Osteoblast (primary cell): ENCODE data around the gene BSPH1. TPM values are rescaled to one million over a fixed set of nuclear protein-coding genes. Genes with fewer than 3 reads are reported as not detected.
"Not testable (repeated sequence)": the region's sequence is repeated elsewhere in the genome, so short reads cannot be mapped to it uniquely, and the experiment has no call there.

Source experiments
- DNase-seq: peaks from one replicate; pipeline ENCODE4 v3.0.0; 2011; ENCODE audit warnings: low spot score, mixed read lengths; ENCODE audit not compliant: insufficient read length; ENCODE audit errors: missing footprints
- H2AFZ ChIP-seq: 2 replicates; pipeline ENCODE4 v1.6.0; 2011; ENCODE audit warnings: mild to moderate bottlenecking, low read length
- H3K27ac ChIP-seq: 2 replicates; pipeline ENCODE4 v1.5.1; 2011; ENCODE audit warnings: mild to moderate bottlenecking, low read depth, low read length, moderate library complexity
- H3K27me3 ChIP-seq: 2 replicates; pipeline ENCODE4 v1.6.0; 2012; ENCODE audit warnings: mild to moderate bottlenecking, control low read depth, inconsistent platforms, low read length, moderate library complexity; ENCODE audit not compliant: insufficient read depth
- H3K36me3 ChIP-seq: 2 replicates; pipeline ENCODE4 v1.5.1; 2011; ENCODE audit warnings: mild to moderate bottlenecking, low read length, control low read depth, moderate library complexity; ENCODE audit not compliant: insufficient read depth
- H3K4me1 ChIP-seq: 2 replicates; pipeline ENCODE4 v1.5.1; 2011; ENCODE audit warnings: mild to moderate bottlenecking, low read length, control low read depth, moderate library complexity; ENCODE audit not compliant: insufficient read depth
- H3K4me2 ChIP-seq: 2 replicates; pipeline ENCODE4 v1.6.0; 2011; ENCODE audit warnings: mild to moderate bottlenecking, low read length; ENCODE audit not compliant: insufficient read depth
- H3K4me3 ChIP-seq: fragments of 200-600 bp; sonication (generic); 3 replicates; pipeline ENCODE4 v1.5.1; 2012; ENCODE audit warnings: mild to moderate bottlenecking, low read length, inconsistent platforms; ENCODE audit not compliant: insufficient read depth
- H3K79me2 ChIP-seq: 2 replicates; pipeline ENCODE4 v1.6.0; 2012; ENCODE audit warnings: mild to moderate bottlenecking, low read length, control low read depth, inconsistent platforms; ENCODE audit not compliant: insufficient read depth
- H3K9me3 ChIP-seq: 2 replicates; pipeline ENCODE4 v1.5.1; 2011; ENCODE audit warnings: low read depth, low read length, control low read depth
- H4K20me1 ChIP-seq: 2 replicates; pipeline ENCODE4 v1.6.0; 2012; ENCODE audit warnings: mild to moderate bottlenecking, low read length, control low read depth; ENCODE audit not compliant: insufficient read depth
- total RNA-seq: library from RNA; depleted of rRNA; stranded (reverse); fragments of >200 nt; gene quantifications from 2 replicates; pipeline ENCODE4 v1.2.3, GENCODE V29; 2012
- TF ChIP-seq, protein P1 (sequence below): IDR thresholded peaks from 2 replicates; pipeline ENCODE4 v1.5.1; 2011; ENCODE audit warnings: mild to moderate bottlenecking, low read depth, low read length, moderate library complexity; ENCODE audit errors: extremely low read depth

Gene BSPH1
- total RNA-seq, 1 donor, result not detected

DNA sequence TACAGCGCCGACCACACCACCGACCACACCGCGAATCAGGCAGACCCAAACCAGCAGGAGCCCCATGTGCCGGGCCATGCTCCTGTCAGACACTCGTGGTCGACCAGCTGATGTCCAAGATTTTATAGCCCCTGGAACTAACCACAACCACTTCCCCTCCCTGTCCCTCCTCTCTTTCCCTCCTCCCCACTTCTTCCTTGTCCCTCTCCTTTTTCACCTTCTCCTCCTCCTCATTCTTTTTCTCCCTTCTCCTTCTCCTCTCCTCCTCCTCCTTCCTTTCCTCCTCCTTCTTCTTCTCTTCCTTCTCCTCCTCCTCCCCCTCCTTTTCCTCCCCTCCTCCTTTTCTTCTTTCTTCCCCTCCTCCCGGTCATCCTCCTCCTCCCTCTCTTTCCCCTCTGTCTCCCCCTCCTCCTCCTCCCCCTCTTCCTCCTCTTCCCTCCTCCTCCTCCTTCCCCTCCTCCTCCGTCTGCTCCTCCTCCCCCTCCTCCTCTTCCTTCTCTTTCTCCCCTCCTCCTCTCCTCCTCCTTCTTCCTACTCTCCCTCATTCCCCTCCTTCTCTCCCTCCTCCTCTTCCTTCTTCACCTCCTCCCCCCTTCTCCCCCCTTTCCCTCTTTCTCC lies 670 bp downstream of the BSPH1 start:
- Histone ChIP-seq H3K4me2 (no peak overlapping the region), H3K9me3 (no peaks in the 10 kb centered on the region), H3K4me1 (no peaks in the 10 kb centered on the region), H3K4me3 (no peak overlapping the region), H2AFZ (no peak overlapping the region), H3K27me3 (peaks cover 4% of the 10 kb centered on the region), H3K79me2 (no peaks in the 10 kb centered on the region), H3K27ac (no peak overlapping the region), H4K20me1 (no peaks in the 10 kb centered on the region), H3K36me3 (no peaks in the 10 kb centered on the region)
- TF ChIP-seq, protein P1, sequence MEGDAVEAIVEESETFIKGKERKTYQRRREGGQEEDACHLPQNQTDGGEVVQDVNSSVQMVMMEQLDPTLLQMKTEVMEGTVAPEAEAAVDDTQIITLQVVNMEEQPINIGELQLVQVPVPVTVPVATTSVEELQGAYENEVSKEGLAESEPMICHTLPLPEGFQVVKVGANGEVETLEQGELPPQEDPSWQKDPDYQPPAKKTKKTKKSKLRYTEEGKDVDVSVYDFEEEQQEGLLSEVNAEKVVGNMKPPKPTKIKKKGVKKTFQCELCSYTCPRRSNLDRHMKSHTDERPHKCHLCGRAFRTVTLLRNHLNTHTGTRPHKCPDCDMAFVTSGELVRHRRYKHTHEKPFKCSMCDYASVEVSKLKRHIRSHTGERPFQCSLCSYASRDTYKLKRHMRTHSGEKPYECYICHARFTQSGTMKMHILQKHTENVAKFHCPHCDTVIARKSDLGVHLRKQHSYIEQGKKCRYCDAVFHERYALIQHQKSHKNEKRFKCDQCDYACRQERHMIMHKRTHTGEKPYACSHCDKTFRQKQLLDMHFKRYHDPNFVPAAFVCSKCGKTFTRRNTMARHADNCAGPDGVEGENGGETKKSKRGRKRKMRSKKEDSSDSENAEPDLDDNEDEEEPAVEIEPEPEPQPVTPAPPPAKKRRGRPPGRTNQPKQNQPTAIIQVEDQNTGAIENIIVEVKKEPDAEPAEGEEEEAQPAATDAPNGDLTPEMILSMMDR, result no peak
- DNase-seq, result no peak

GRCh38 chr19:47973529-47973928 lies 18.4 kb downstream of the BSPH1 start:
- Histone ChIP-seq H3K9me3 (no peaks in the 10 kb centered on the region), H3K4me3 (no peak overlapping the region), H3K27ac (no peak overlapping the region), H3K36me3 (no peaks in the 10 kb centered on the region), H3K4me1 (no peaks in the 10 kb centered on the region), H3K79me2 (no peaks in the 10 kb centered on the region), H3K27me3 (peaks cover 17% of the 10 kb centered on the region), H3K4me2 (no peak overlapping the region), H2AFZ (no peak overlapping the region), H4K20me1 (no peaks in the 10 kb centered on the region)
- TF ChIP-seq, protein P1, result no peak
- DNase-seq, result no peak

GRCh38 chr19:47955936-47956335 lies 36.0 kb downstream of the BSPH1 start:
- H3K4me2 ChIP-seq, H3K9me3 ChIP-seq, H3K36me3 ChIP-seq, H3K27ac ChIP-seq, H3K4me1 ChIP-seq, H3K27me3 ChIP-seq, H3K79me2 ChIP-seq, H2AFZ ChIP-seq, H4K20me1 ChIP-seq, DNase-seq, H3K4me3 ChIP-seq: not testable (repeated sequence)

DNA sequence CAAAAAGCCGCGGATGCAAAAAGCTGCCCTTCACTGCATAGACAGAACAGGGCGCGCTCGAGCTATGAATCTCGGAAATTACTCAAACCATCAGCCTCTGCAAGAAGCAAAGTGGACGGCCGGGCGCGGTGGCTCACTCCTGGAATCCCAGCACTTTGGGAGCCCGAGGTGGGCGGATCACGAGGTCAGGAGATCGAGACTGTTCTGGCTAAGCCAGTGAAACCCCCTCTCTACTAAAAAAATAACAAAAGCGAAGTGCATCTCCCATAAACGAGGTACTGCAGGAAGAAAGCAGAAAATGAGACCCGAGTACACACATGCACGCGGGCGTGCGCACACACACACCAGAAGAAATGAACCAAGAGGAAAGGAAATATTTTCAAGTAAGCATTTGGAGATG lies 39.8 kb downstream of the BSPH1 start:
- H3K9me3 ChIP-seq, H3K36me3 ChIP-seq, H3K27me3 ChIP-seq, H3K79me2 ChIP-seq, H2AFZ ChIP-seq, H3K27ac ChIP-seq, DNase-seq, H4K20me1 ChIP-seq, H3K4me1 ChIP-seq, H3K4me2 ChIP-seq, H3K4me3 ChIP-seq: not testable (repeated sequence)

- H3K9me3 ChIP-seq, H3K4me1 ChIP-seq, H3K36me3 ChIP-seq, H3K79me2 ChIP-seq, H3K27ac ChIP-seq, H3K4me2 ChIP-seq, H4K20me1 ChIP-seq, H3K27me3 ChIP-seq, H3K4me3 ChIP-seq, DNase-seq, H2AFZ ChIP-seq: not testable (repeated sequence)
Measured at GRCh38 chr19:47949852-47950521, 42.0 kb downstream of the BSPH1 start.

- not testable (repeated sequence) for H3K27me3 ChIP-seq, H3K4me1 ChIP-seq, H3K79me2 ChIP-seq, H4K20me1 ChIP-seq, H3K36me3 ChIP-seq, H2AFZ ChIP-seq, DNase-seq, H3K27ac ChIP-seq, H3K4me3 ChIP-seq, H3K4me2 ChIP-seq, H3K9me3 ChIP-seq
Measured at GRCh38 chr19:47928581-47928980, 63.4 kb downstream of the BSPH1 start.

DNA sequence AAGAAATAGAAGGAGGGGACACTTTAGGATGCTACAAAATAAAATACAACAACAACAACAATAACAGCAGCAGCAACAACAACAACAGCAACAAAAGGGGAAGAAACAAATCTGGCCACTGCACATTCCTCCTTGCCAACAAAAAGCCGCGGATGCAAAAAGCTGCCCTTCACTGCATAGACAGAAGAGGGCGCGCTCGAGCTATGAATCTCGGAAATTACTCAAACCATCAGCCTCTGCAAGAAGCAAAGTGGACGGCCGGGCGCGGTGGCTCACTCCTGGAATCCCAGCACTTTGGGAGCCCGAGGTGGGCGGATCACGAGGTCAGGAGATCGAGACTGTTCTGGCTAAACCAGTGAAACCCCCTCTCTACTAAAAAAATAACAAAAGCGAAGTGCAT lies 71.9 kb downstream of the BSPH1 start:
- H2AFZ ChIP-seq, H3K79me2 ChIP-seq, H3K36me3 ChIP-seq, H3K4me2 ChIP-seq, H3K27me3 ChIP-seq, H3K4me3 ChIP-seq, H3K27ac ChIP-seq, H3K4me1 ChIP-seq, H3K9me3 ChIP-seq, DNase-seq, H4K20me1 ChIP-seq: not testable (repeated sequence)
